Kidney epithelial cell (primary cell): ENCODE measurements around the gene DUSP28. TPM values are rescaled to one million over a fixed set of nuclear protein-coding genes. Genes with fewer than 3 reads are reported as not detected.
A peak's percentile ranks its signal among the peaks of the same experiment; 100 is the strongest.

ENCODE experiments used
- DNase-seq: peaks from one replicate; pipeline ENCODE4 v3.0.0-alpha.2; 2010; ENCODE audit warnings: low read depth
- H3K27me3 ChIP-seq: 2 replicates; pipeline ENCODE4 v1.6.0; 2011; ENCODE audit warnings: low read length; ENCODE audit not compliant: control insufficient read depth, insufficient read depth
- H3K36me3 ChIP-seq: 2 replicates; pipeline ENCODE4 v1.5.1; 2011; ENCODE audit warnings: low read length; ENCODE audit not compliant: control insufficient read depth, insufficient read depth
- H3K4me3 ChIP-seq: 2 replicates; pipeline ENCODE4 v1.5.1; 2011; ENCODE audit warnings: low read depth, mild to moderate bottlenecking, control low read depth, low read length
- CTCF ChIP-seq: IDR thresholded peaks from 2 replicates; pipeline ENCODE4 v1.5.1; 2011; ENCODE audit warnings: mild to moderate bottlenecking, moderate library complexity, low read length, control low read depth, inconsistent platforms; ENCODE audit not compliant: insufficient read depth, poor library complexity, severe bottlenecking
- total RNA-seq: library from RNA; depleted of rRNA; stranded (reverse); fragments of >200 nt; gene quantifications from 2 replicates; pipeline ENCODE4 v1.2.3, GENCODE V29; 2015

DUSP28 gene
- total RNA-seq: 4.2 and 7.6 TPM in 2 replicates

GRCh38 chr2:240560084-240560479, at the start of gene DUSP28:
DUSP28 (plus strand) TSS chr2:240560357; CDS start chr2:240560685, 328 bp downstream.
- Histone ChIP-seq H3K4me3 (peak within 1 kb of the TSS; percentile 80), H3K27me3 (peaks cover 2% of the 10 kb centered on the region), H3K36me3 (no peaks in the 10 kb centered on the region)
- no peak for DNase-seq
- TF ChIP-seq CTCF: no peak

- DNase-seq: no peak
- Histone ChIP-seq H3K4me3 (no peak overlapping the region), H3K27me3 (no peaks in the 10 kb centered on the region), H3K36me3 (no peaks in the 10 kb centered on the region)
- no peak for TF ChIP-seq CTCF
Measured at GRCh38 chr2:240510513-240511210, 49.5 kb upstream of the DUSP28 start.

GRCh38 chr2:240511351-240512108, 48.6 kb upstream of the DUSP28 start:
- no peaks in the 10 kb centered on the region for H3K36me3 ChIP-seq
- H3K4me3 ChIP-seq: no peak overlapping the region
- H3K27me3 ChIP-seq: no peaks in the 10 kb centered on the region
- TF ChIP-seq CTCF: no peak
- no peak for DNase-seq

- no peaks in the 10 kb centered on the region for H3K36me3 ChIP-seq
- H3K27me3 ChIP-seq: no peaks in the 10 kb centered on the region
- no peak for TF ChIP-seq CTCF
- DNase-seq: no peak
- H3K4me3 ChIP-seq: no peak overlapping the region
Measured at GRCh38 chr2:240512109-240512485, 48.1 kb upstream of the DUSP28 start.

- no peaks in the 10 kb centered on the region for H3K36me3 ChIP-seq
- TF ChIP-seq CTCF: no peak
- no peaks in the 10 kb centered on the region for H3K27me3 ChIP-seq
- H3K4me3 ChIP-seq: no peak overlapping the region
- DNase-seq: no peak
Measured at GRCh38 chr2:240512666-240513535, 47.3 kb upstream of the DUSP28 start.
